Transverse colon (tissue), 4 donors: Measurements from ENCODE around the gene ICOSLG. TPM values are rescaled to one million over a fixed set of nuclear protein-coding genes. Genes with fewer than 3 reads are reported as not detected.
"Not testable (repeated sequence)": the region's sequence is repeated elsewhere in the genome, so short reads cannot be mapped to it uniquely, and the experiment has no call there.

Experiments
- DNase-seq: peaks from one replicate; pipeline ENCODE4 v3.0.0-alpha.2; 2019
- H3K27ac ChIP-seq, 4 donors: fragments of 200-600 bp; sonication (generic); 2 replicates each; pipeline ENCODE4 v1.5.1; 2016 to 2018; ENCODE audit warnings: inconsistent platforms in 4 of 4
- H3K27me3 ChIP-seq: fragments of 200-600 bp; sonication (generic); 2 replicates; pipeline ENCODE4 v1.5.1; 2017; ENCODE audit warnings: inconsistent platforms
- H3K36me3 ChIP-seq, 4 donors: fragments of 200-600 bp; sonication (generic); 2 replicates each; pipeline ENCODE4 v1.5.1; 2017 to 2019; ENCODE audit warnings: inconsistent platforms in 4 of 4
- H3K4me1 ChIP-seq, 4 donors: fragments of 200-600 bp; sonication (generic); 2 replicates each; pipeline ENCODE4 v1.5.1; 2017 to 2020; ENCODE audit warnings: inconsistent platforms in 4 of 4
- H3K4me3 ChIP-seq, 4 donors: fragments of 200-600 bp; sonication (generic); 1 replicate in 1 of 4; 2 replicates in 3 of 4; pipeline versions ENCODE4 v1.5.1 to v1.6.1; 2017 to 2019; ENCODE audit warnings: inconsistent platforms in 4 of 4
- H3K9me3 ChIP-seq, 2 donors: fragments of 200-600 bp; sonication (generic); 2 replicates each; pipeline ENCODE4 v1.5.1; 2017 to 2019; ENCODE audit warnings: inconsistent platforms in 2 of 2
- CTCF ChIP-seq, 5 experiments: fragments of 200-600 bp in 3 of 5; fragments of 450-650 bp in 2 of 5; sonication (generic) in 3 of 5; IDR thresholded peaks; 1 replicate in 2 of 5; 2 replicates in 3 of 5; pipeline ENCODE4 v1.5.1; 2016 to 2017; ENCODE audit warnings: antibody characterized with exemption in 5 of 5, inconsistent platforms in 3 of 5, mild to moderate bottlenecking in 2 of 5, moderate library complexity in 1 of 5
- EP300 ChIP-seq: sonication (generic); formaldehyde crosslinking; IDR thresholded peaks from one replicate; pipeline ENCODE4 v1.6.1; 2017; ENCODE audit warnings: antibody characterized with exemption, low read depth
- POLR2A ChIP-seq: fragments of 450-650 bp; IDR thresholded peaks from one replicate; pipeline ENCODE4 v1.6.1; 2016; ENCODE audit warnings: antibody characterized with exemption, mild to moderate bottlenecking, moderate library complexity
- POLR2AphosphoS5 ChIP-seq, 3 donors: sonication (generic); formaldehyde crosslinking; IDR thresholded peaks; one replicate each; pipeline ENCODE4 v1.6.1; 2016; ENCODE audit warnings: antibody characterized with exemption in 3 of 3
- WGBS, 2 donors: methylation state at CpG; one replicate each; pipeline ENCODE4 v1.1.5; 2018; ENCODE audit warnings: low coverage in 1 of 2; 5-methylcytosine and 5-hydroxymethylcytosine counted together
- in situ Hi-C, 4 donors: fragments of 200-750 bp; cut with MboI; loops; one replicate each; pipeline versions ENCODE4 v1.15.0 to v1.15.1; 2017; ENCODE audit warnings: low sequenced_read_pairs in 3 of 4, low pct_ligation_motif_present in 1 of 4, low pct_unique_long_range_greater_than_20kb in 1 of 4
- intact Hi-C: fragments of 100-400 bp; cut with DNase I; formaldehyde crosslinking; loops from one replicate; pipeline ENCODE4 v1.15.1; 2023; ENCODE audit warnings: low total_unique reads
- total RNA-seq, 4 donors: library from RNA; depleted of rRNA; stranded (reverse); fragments of >200 nt; gene quantifications; one replicate each; pipeline ENCODE4 v1.1.0, GENCODE V29; 2016

Gene ICOSLG
- total RNA-seq, 4 donors from 2014 or later = 3.2 to 7.6 (median 3.9) TPM

- intact Hi-C loops = no loop called here
- Histone ChIP-seq H3K36me3 (no peaks in the 10 kb centered on the region), H3K27me3 (peaks cover 29% of the 10 kb centered on the region), H3K9me3 (no peaks in the 10 kb centered on the region), H3K27ac (no peak overlapping the region), H3K4me1 (no peaks in the 10 kb centered on the region), H3K4me3 (peak overlapping the region in 1 of 4 donors; percentile 22)
- in situ Hi-C loops = no loop called here
- TF ChIP-seq POLR2AphosphoS5 (IDR thresholded peaks at IDR 0.05) (no peak), CTCF (IDR thresholded peaks at IDR 0.05) (no peak), POLR2A (no peak), EP300 (no peak)
- DNase-seq = no peak
- WGBS, 2 donors = 55% methylated on average over 11 of the region's 21 CpGs; no CpG with 5 or more reads in 1 of the 2 donors
These were observed 45.5 kb upstream of the ICOSLG start for GRCh38 chr21:44286086-44286715.

- no peaks in the 10 kb centered on the region for H3K4me1 ChIP-seq
- peak within 1 kb of the TSS in 2 of 4 donors; percentile 2 to 22 for H3K4me3 ChIP-seq
- no peaks in the 10 kb centered on the region for H3K36me3 ChIP-seq
- TF ChIP-seq POLR2AphosphoS5 (IDR thresholded peaks at IDR 0.05) = no peak
- TF ChIP-seq POLR2A = no peak
- TF ChIP-seq CTCF (IDR thresholded peaks at IDR 0.05) = no peak
- TF ChIP-seq EP300 = no peak
- no peak within 1 kb of the TSS for H3K27ac ChIP-seq
- WGBS, 2 donors = 70% methylated on average over 19 of the region's 56 CpGs; no CpG with 5 or more reads in 1 of the 2 donors
- intact Hi-C loops (no loop called here), in situ Hi-C loops (no loop called here)
- peaks cover 29% of the 10 kb centered on the region for H3K27me3 ChIP-seq
- no peak for DNase-seq
- no peaks in the 10 kb centered on the region for H3K9me3 ChIP-seq
These were observed 44.6 kb upstream of the ICOSLG start, which contains the start of gene AIRE for GRCh38 chr21:44285138-44285992. TSS of gene AIRE (plus strand) at chr21:44285876. CDS start at chr21:44286007, 131 bp downstream.

- Histone ChIP-seq H3K36me3 (no peaks in the 10 kb centered on the region), H3K9me3 (no peaks in the 10 kb centered on the region), H3K4me1 (no peaks in the 10 kb centered on the region), H3K4me3 (no peak overlapping the region), H3K27me3 (peaks cover 29% of the 10 kb centered on the region), H3K27ac (no peak overlapping the region)
- TF ChIP-seq POLR2AphosphoS5 (IDR thresholded peaks at IDR 0.05) (no peak), EP300 (no peak), CTCF (IDR thresholded peaks at IDR 0.05) (no peak), POLR2A (no peak)
- in situ Hi-C loops = no loop called here
- DNase-seq = no peak
- WGBS, 2 donors = 72 to 81% methylated on average over 3 to 11 of the region's 11 CpGs
- intact Hi-C loops = no loop called here
These were observed 43.2 kb upstream of the ICOSLG start for GRCh38 chr21:44283948-44284347.

- H3K9me3 ChIP-seq, H3K36me3 ChIP-seq, intact Hi-C loops, in situ Hi-C loops, DNase-seq, H3K27ac ChIP-seq, H3K4me3 ChIP-seq, H3K4me1 ChIP-seq: not testable (repeated sequence)
- WGBS, 2 donors = 62 to 78% methylated on average over 4 to 11 of the region's 11 CpGs
- peaks cover 29% of the 10 kb centered on the region for H3K27me3 ChIP-seq
These were observed 42.6 kb upstream of the ICOSLG start for GRCh38 chr21:44283211-44283785.
